Mesenchymal stem cell (in vitro differentiated cells and primary cell): Measurements from ENCODE around the gene BAZ2B.

ENCODE experiments used
- DNase-seq: peaks from one replicate; pipeline ENCODE4 v3.0.0-alpha.2; 2013
- H2AFZ ChIP-seq: one replicate; pipeline ENCODE4 v1.6.1; 2013; ENCODE audit warnings: low read depth, mild to moderate bottlenecking, control low read depth, inconsistent platforms, low read length, moderate library complexity
- H2AK5ac ChIP-seq: 2 replicates; pipeline ENCODE4 v1.6.1; 2013; ENCODE audit warnings: low read length, moderate library complexity, mild to moderate bottlenecking, inconsistent platforms; ENCODE audit not compliant: severe bottlenecking
- H2BK120ac ChIP-seq: one replicate; pipeline ENCODE4 v1.6.1; 2013; ENCODE audit warnings: low read depth, mild to moderate bottlenecking, inconsistent platforms, low read length, moderate library complexity
- H2BK12ac ChIP-seq, 2 experiments: one replicate each; pipeline ENCODE4 v1.6.1; 2013; ENCODE audit warnings: inconsistent platforms in 2 of 2, low read length in 2 of 2, mild to moderate bottlenecking in 2 of 2, moderate library complexity in 2 of 2, control low read depth in 1 of 2
- H2BK15ac ChIP-seq: one replicate; pipeline ENCODE4 v1.6.1; 2013; ENCODE audit warnings: mild to moderate bottlenecking, low read depth, inconsistent platforms; ENCODE audit not compliant: poor library complexity, severe bottlenecking
- H2BK5ac ChIP-seq: 2 replicates; pipeline ENCODE4 v1.6.1; 2013; ENCODE audit warnings: low read depth, mild to moderate bottlenecking, low read length, control low read depth, inconsistent platforms; ENCODE audit not compliant: poor library complexity, severe bottlenecking
- H3K14ac ChIP-seq, 2 experiments: one replicate each; pipeline ENCODE4 v1.6.1; 2013; ENCODE audit warnings: inconsistent platforms in 2 of 2, low read length in 2 of 2, control low read depth in 1 of 2, mild to moderate bottlenecking in 1 of 2, moderate library complexity in 1 of 2
- H3K18ac ChIP-seq, 2 experiments: one replicate each; pipeline ENCODE4 v1.6.1; 2013; ENCODE audit warnings: inconsistent platforms in 2 of 2, low read length in 2 of 2, control low read depth in 1 of 2, low read depth in 1 of 2, mild to moderate bottlenecking in 1 of 2
- H3K23ac ChIP-seq, 2 experiments: one replicate each; pipeline ENCODE4 v1.6.1; 2013; ENCODE audit warnings: inconsistent platforms in 2 of 2, low read length in 2 of 2, mild to moderate bottlenecking in 2 of 2, moderate library complexity in 2 of 2, control low read depth in 1 of 2
- H3K27ac ChIP-seq: 2 replicates; pipeline ENCODE4 v1.5.1; 2013; ENCODE audit warnings: mild to moderate bottlenecking, moderate library complexity, low read length, control low read depth, inconsistent platforms; ENCODE audit not compliant: poor library complexity, severe bottlenecking
- H3K27me3 ChIP-seq, 2 experiments: 2 replicates each; pipeline versions ENCODE4 v1.6.1 to v1.7.0; 2013; ENCODE audit warnings: low read length in 2 of 2, mild to moderate bottlenecking in 2 of 2, moderate library complexity in 2 of 2, control low read depth in 1 of 2, inconsistent platforms in 1 of 2; ENCODE audit not compliant: control insufficient read depth in 1 of 2, insufficient read depth in 1 of 2
- H3K36me3 ChIP-seq, 2 experiments: 2 replicates each; pipeline versions ENCODE4 v1.6.1 to v1.7.0; 2013; ENCODE audit warnings: low read length in 2 of 2, control low read depth in 1 of 2, inconsistent platforms in 1 of 2, low read depth in 1 of 2, mild to moderate bottlenecking in 1 of 2; ENCODE audit not compliant: insufficient read depth in 2 of 2, control insufficient read depth in 1 of 2
- H3K4ac ChIP-seq, 2 experiments: one replicate each; pipeline ENCODE4 v1.6.1; 2013; ENCODE audit warnings: inconsistent platforms in 2 of 2, low read length in 2 of 2, mild to moderate bottlenecking in 2 of 2, moderate library complexity in 2 of 2, control low read depth in 1 of 2, low read depth in 1 of 2
- H3K4me1 ChIP-seq: 2 replicates; pipeline ENCODE4 v1.6.1; 2013; ENCODE audit warnings: low read depth, low read length, control low read depth; ENCODE audit not compliant: control insufficient read depth, insufficient read depth
- H3K4me2 ChIP-seq: 2 replicates; pipeline ENCODE4 v1.6.1; 2013; ENCODE audit warnings: low read length, mild to moderate bottlenecking, inconsistent platforms; ENCODE audit not compliant: poor library complexity, severe bottlenecking
- H3K4me3 ChIP-seq, 2 experiments: 2 replicates each; pipeline versions ENCODE4 v1.5.1 to v1.7.0; 2013; ENCODE audit warnings: low read length in 2 of 2, mild to moderate bottlenecking in 2 of 2, control low read depth in 1 of 2, low read depth in 1 of 2; ENCODE audit not compliant: insufficient read depth in 1 of 2
- H3K79me1 ChIP-seq: replicated peaks from 2 replicates; pipeline ENCODE4 v1.6.1; 2013; ENCODE audit warnings: mild to moderate bottlenecking, control low read depth, low read length, inconsistent platforms; ENCODE audit not compliant: poor library complexity, severe bottlenecking
- H3K9ac ChIP-seq: 2 replicates; pipeline ENCODE4 v1.7.0; 2013; ENCODE audit warnings: mild to moderate bottlenecking, low read length, moderate library complexity
- H3K9me3 ChIP-seq: 2 replicates; pipeline ENCODE4 v1.7.0; 2013; ENCODE audit warnings: mild to moderate bottlenecking, low read length; ENCODE audit not compliant: control insufficient read depth
- H4K8ac ChIP-seq: one replicate; pipeline ENCODE4 v1.6.1; 2013; ENCODE audit warnings: inconsistent platforms, mild to moderate bottlenecking, low read length, moderate library complexity
- H4K91ac ChIP-seq: one replicate; pipeline ENCODE4 v1.6.1; 2013; ENCODE audit warnings: mild to moderate bottlenecking, low read length, inconsistent platforms
- WGBS: methylation state at CpG from one replicate; pipeline ENCODE4 v1.1.7; 2013; ENCODE audit warnings: mixed read lengths; 5-methylcytosine and 5-hydroxymethylcytosine counted together

The BAZ2B gene

DNA sequence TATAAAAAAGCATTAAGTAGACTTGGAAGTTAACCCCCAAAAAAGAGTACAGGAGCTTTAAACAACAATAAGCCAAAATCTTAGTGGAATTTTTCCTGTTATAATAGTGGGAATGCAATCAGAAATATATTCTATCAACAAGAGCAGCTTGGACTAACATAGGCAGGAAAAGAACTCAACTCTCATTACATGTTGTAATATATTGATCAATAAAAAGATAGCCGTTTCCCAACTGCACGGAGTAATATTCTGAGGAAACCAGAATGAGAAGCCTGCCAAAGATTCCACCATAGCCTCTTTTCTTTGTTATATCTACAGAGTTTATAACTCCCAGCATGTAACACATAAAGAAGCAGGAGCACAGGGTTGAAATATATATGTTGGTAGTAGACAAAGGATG lies 37.6 kb upstream of the BAZ2B start:
- H2BK12ac ChIP-seq, result no peak overlapping the region

DNA sequence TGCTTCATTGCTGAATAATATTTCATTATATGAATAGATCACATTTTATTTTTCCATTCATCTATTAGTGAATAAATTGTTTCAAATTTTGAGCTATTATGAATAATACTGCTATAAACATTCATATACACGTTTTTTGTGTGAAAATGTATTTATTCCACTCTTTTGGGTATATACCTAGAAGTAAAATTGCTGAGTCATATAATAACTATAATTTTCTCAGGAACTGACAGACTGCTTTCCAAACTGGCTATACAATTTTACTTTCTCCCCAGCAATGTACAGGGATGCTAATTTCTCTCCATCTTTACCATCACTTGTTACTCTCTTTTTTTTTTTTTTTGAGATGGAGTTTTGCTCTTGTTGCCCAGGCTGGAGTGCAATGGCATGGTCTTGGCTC lies 35.5 kb upstream of the BAZ2B start:
- no peaks in the 10 kb centered on the region for H3K4me1 ChIP-seq
- DNase-seq, result no peak
- no peak overlapping the region for H3K14ac ChIP-seq
- no peak overlapping the region for H3K4ac ChIP-seq
- no peak overlapping the region for H4K8ac ChIP-seq
- H2BK120ac ChIP-seq, result no peak overlapping the region
- no peak overlapping the region for H2BK15ac ChIP-seq
- H3K9ac ChIP-seq, result no peak overlapping the region
- H3K4me2 ChIP-seq, result no peak overlapping the region
- WGBS, result no CpG with 5 or more reads among the region's 1 CpG
- no peaks in the 10 kb centered on the region for H3K79me1 ChIP-seq
- H2AFZ ChIP-seq, result no peak overlapping the region
- no peak overlapping the region for H3K4me3 ChIP-seq
- no peak overlapping the region for H3K27ac ChIP-seq
- no peaks in the 10 kb centered on the region for H3K27me3 ChIP-seq
- H3K36me3 ChIP-seq, result no peaks in the 10 kb centered on the region
- H2AK5ac ChIP-seq, result no peak overlapping the region
- no peak overlapping the region for H3K18ac ChIP-seq
- H3K9me3 ChIP-seq, result peaks cover 7% of the 10 kb centered on the region
- no peak overlapping the region for H4K91ac ChIP-seq
- no peak overlapping the region for H3K23ac ChIP-seq
- H2BK12ac ChIP-seq, result no peak overlapping the region
- H2BK5ac ChIP-seq, result no peak overlapping the region

More for the DNA sequence above, 37.6 kb upstream of the BAZ2B start:
- no peaks in the 10 kb centered on the region for H3K27me3 ChIP-seq
- no peak overlapping the region for H4K8ac ChIP-seq
- H3K14ac ChIP-seq, result no peak overlapping the region
- no peaks in the 10 kb centered on the region for H3K4me1 ChIP-seq
- H3K4me3 ChIP-seq, result no peak overlapping the region
- no peak for DNase-seq
- no peak overlapping the region for H3K9ac ChIP-seq
- H2BK5ac ChIP-seq, result no peak overlapping the region
- no peaks in the 10 kb centered on the region for H3K36me3 ChIP-seq
- no peak overlapping the region for H3K23ac ChIP-seq
- no peak overlapping the region for H2BK15ac ChIP-seq
- H3K27ac ChIP-seq, result no peak overlapping the region
- no peak overlapping the region for H3K4me2 ChIP-seq
- H2BK120ac ChIP-seq, result no peak overlapping the region
- H2AFZ ChIP-seq, result no peak overlapping the region
- no peak overlapping the region for H4K91ac ChIP-seq
- no peak overlapping the region for H3K4ac ChIP-seq
- no peaks in the 10 kb centered on the region for H3K79me1 ChIP-seq
- H3K18ac ChIP-seq, result no peak overlapping the region
- H2AK5ac ChIP-seq, result no peak overlapping the region
- peaks cover 7% of the 10 kb centered on the region for H3K9me3 ChIP-seq
- 88% methylated on average over 2 of the region's 2 CpGs for WGBS

DNA sequence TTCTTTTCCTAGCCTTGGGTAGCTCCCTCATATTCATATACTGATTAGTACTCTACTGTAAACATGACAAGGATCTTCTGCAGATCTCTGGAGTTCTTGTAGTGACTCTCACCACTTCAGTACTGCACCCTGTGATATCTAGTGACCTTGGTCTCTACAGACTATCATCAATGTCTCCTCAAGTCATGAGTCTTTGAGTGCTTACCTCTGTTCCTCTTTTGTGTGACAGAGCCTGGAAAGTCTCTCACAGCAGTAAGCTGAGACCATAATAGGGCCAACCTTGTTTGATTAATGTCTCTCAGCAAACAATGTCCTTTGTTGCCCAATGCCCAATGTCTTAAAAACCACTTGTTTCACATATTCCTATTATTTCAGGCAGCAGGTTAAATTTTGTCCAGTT lies 34.2 kb upstream of the BAZ2B start:
- DNase-seq, result no peak
- Histone ChIP-seq H3K9me3 (peaks cover 7% of the 10 kb centered on the region), H4K91ac (no peak overlapping the region), H2AK5ac (no peak overlapping the region), H3K14ac (no peak overlapping the region), H3K23ac (no peak overlapping the region), H2BK120ac (no peak overlapping the region), H3K4ac (no peak overlapping the region), H3K9ac (no peak overlapping the region), H4K8ac (no peak overlapping the region), H2AFZ (no peak overlapping the region), H2BK12ac (no peak overlapping the region), H3K18ac (no peak overlapping the region), H3K27ac (no peak overlapping the region), H3K79me1 (no peaks in the 10 kb centered on the region), H2BK5ac (no peak overlapping the region), H3K36me3 (no peaks in the 10 kb centered on the region), H3K4me1 (no peaks in the 10 kb centered on the region), H3K4me3 (no peak overlapping the region), H3K4me2 (no peak overlapping the region), H3K27me3 (no peaks in the 10 kb centered on the region), H2BK15ac (no peak overlapping the region)

DNA sequence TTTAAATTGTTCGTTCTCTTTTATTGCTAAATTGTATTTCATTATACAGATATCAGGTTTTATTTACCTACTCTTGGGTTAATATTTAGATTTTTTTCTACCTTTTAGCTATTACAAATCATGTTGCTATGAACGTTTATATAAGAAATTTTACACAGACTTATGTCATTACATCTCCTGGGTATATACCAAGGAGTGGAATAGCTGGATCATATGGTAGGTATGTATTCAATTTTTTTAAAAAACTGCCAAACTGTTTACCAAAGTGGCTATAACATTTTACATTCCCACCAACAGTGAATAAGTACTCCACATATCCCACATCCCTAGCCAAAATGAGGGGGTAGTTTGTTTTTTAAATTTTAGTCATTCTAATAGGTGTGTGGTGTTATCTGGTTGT lies 32.3 kb upstream of the BAZ2B start:
- H2BK5ac ChIP-seq, result no peak overlapping the region
- no peak overlapping the region for H3K4me2 ChIP-seq
- no peak overlapping the region for H3K4me3 ChIP-seq
- H3K18ac ChIP-seq, result no peak overlapping the region
- no peak overlapping the region for H4K91ac ChIP-seq
- H2AK5ac ChIP-seq, result no peak overlapping the region
- DNase-seq, result no peak
- H3K14ac ChIP-seq, result no peak overlapping the region
- no CpG with 5 or more reads among the region's 2 CpGs for WGBS
- no peak overlapping the region for H2AFZ ChIP-seq
- no peak overlapping the region for H3K27ac ChIP-seq
- H4K8ac ChIP-seq, result no peak overlapping the region
- H3K9ac ChIP-seq, result no peak overlapping the region
- H2BK12ac ChIP-seq, result no peak overlapping the region
- no peaks in the 10 kb centered on the region for H3K27me3 ChIP-seq
- H3K23ac ChIP-seq, result no peak overlapping the region
- H3K4ac ChIP-seq, result no peak overlapping the region
- H2BK15ac ChIP-seq, result no peak overlapping the region
- H2BK120ac ChIP-seq, result no peak overlapping the region
- H3K79me1 ChIP-seq, result no peaks in the 10 kb centered on the region
- no peaks in the 10 kb centered on the region for H3K36me3 ChIP-seq
- no peaks in the 10 kb centered on the region for H3K4me1 ChIP-seq
- no peaks in the 10 kb centered on the region for H3K9me3 ChIP-seq
